HG02763 (cell line): ENCODE measurements around the gene SAXO1.

Experiments used
- ATAC-seq: cut with Tn5 transposase; IDR thresholded peaks from one replicate; pipeline ENCODE4 v1.9.1; 2021; ENCODE audit warnings: mild to moderate bottlenecking, moderate library complexity; ENCODE audit not compliant: unreplicated experiment

SAXO1 gene

GRCh38 chr9:18888290-18888689 is 144.7 kb downstream of the SAXO1 start:
- no peak for ATAC-seq

- ATAC-seq, result no peak
Observed at GRCh38 chr9:18887546-18887945, 145.5 kb downstream of the SAXO1 start.

- ATAC-seq, result no peak
Observed at GRCh38 chr9:18881758-18882157, 151.3 kb downstream of the SAXO1 start.

- ATAC-seq, result no peak
Observed at GRCh38 chr9:18877984-18878383, 155.0 kb downstream of the SAXO1 start.
